ENCODE measurements around the gene ZNF425.
"Not testable (repeated sequence)": the region's sequence is repeated elsewhere in the genome, so short reads cannot be mapped to it uniquely, and the experiment has no call there.

ZNF425 gene

DNA sequence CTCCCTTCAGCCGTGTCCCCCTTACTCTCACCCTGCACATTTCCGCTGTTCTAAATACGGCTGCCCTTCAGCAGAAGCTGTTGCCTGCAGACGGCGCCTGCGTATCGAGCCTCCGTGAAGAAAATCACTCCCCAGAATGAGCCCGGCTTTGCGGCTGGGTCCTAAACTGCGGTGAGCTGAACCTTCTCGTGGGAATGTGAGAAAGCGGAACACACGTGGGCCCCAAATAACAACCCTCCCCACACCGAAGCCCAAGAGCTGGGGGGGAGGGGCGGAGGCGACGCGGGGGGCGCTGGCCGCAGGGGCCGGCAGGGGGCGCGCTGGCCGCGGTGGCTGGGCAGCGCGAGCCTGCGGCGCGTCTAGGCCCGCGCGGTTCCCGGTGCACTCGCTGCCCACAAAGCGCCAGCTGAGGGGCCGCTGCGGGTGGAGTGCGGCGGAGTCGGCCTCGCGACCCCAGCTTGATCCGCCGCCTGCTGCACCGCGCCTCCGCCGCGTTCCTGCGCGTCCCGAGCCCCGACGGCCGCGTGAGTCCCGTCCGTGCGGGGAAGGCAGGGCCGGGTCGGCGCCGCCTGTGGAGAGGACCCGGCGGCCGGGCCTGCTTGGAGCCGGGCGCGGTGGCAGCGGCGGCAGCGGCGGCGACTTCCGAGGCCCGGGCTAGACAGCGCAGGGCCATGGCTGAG lies 21.1 kb upstream of the ZNF425 start, which contains the start of gene ZNF398:
TSS of gene ZNF398 (plus strand) at position 382 of the 680 bp plus-strand sequence. CDS start at position 672, 290 bp downstream.
- H3K27ac ChIP-seq (ENCODE audit: low read length): peak within 1 kb of the TSS; percentile 93
- H3K36me3 ChIP-seq (ENCODE audit: insufficient read depth, low read length): peaks cover 5% of the 10 kb centered on the region; the same call in 1 of the 2 replicates
- H3K4me2 ChIP-seq (ENCODE audit: insufficient read depth, low read length): peak within 1 kb of the TSS; percentile 97
- TF ChIP-seq EZH2 (IDR thresholded peaks at IDR 0.05; ENCODE audit: borderline replicate concordance, low read depth, low read length, severe bottlenecking): no peak
- TF ChIP-seq, protein P1, sequence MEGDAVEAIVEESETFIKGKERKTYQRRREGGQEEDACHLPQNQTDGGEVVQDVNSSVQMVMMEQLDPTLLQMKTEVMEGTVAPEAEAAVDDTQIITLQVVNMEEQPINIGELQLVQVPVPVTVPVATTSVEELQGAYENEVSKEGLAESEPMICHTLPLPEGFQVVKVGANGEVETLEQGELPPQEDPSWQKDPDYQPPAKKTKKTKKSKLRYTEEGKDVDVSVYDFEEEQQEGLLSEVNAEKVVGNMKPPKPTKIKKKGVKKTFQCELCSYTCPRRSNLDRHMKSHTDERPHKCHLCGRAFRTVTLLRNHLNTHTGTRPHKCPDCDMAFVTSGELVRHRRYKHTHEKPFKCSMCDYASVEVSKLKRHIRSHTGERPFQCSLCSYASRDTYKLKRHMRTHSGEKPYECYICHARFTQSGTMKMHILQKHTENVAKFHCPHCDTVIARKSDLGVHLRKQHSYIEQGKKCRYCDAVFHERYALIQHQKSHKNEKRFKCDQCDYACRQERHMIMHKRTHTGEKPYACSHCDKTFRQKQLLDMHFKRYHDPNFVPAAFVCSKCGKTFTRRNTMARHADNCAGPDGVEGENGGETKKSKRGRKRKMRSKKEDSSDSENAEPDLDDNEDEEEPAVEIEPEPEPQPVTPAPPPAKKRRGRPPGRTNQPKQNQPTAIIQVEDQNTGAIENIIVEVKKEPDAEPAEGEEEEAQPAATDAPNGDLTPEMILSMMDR (IDR thresholded peaks at IDR 0.05; ENCODE audit: borderline replicate concordance, extremely low read depth, low read length, poor library complexity, severe bottlenecking): peak; percentile 82
- H3K9me3 ChIP-seq (ENCODE audit: insufficient read depth, low read length, severe bottlenecking): no peaks in the 10 kb centered on the region
- H3K9ac ChIP-seq (ENCODE audit: low read depth, low read length): peak within 1 kb of the TSS; percentile 73
- H2AFZ ChIP-seq (ENCODE audit: low read depth, low read length): peak within 1 kb of the TSS; percentile 94
- peak within 1 kb of the TSS; percentile 61 to 80 for H3K4me3 ChIP-seq (ENCODE audit: low read depth in 1 of 2, low read length in 2 of 2)
- H3K79me2 ChIP-seq (ENCODE audit: insufficient read depth, low read length): peaks cover 64% of the 10 kb centered on the region
- peaks cover 33% of the 10 kb centered on the region for H3K4me1 ChIP-seq (ENCODE audit: insufficient read depth, low read length)
- peaks cover 13% of the 10 kb centered on the region; the same call in 1 of the 2 replicates for H4K20me1 ChIP-seq (ENCODE audit: insufficient read depth, low read length)
- H3K27me3 ChIP-seq (ENCODE audit: insufficient read depth, low read length, poor library complexity): no peaks in the 10 kb centered on the region
- DNase-seq (peak; percentile 83), ATAC-seq (ENCODE audit: insufficient read depth, low read depth) (peak; percentile 80)

DNA sequence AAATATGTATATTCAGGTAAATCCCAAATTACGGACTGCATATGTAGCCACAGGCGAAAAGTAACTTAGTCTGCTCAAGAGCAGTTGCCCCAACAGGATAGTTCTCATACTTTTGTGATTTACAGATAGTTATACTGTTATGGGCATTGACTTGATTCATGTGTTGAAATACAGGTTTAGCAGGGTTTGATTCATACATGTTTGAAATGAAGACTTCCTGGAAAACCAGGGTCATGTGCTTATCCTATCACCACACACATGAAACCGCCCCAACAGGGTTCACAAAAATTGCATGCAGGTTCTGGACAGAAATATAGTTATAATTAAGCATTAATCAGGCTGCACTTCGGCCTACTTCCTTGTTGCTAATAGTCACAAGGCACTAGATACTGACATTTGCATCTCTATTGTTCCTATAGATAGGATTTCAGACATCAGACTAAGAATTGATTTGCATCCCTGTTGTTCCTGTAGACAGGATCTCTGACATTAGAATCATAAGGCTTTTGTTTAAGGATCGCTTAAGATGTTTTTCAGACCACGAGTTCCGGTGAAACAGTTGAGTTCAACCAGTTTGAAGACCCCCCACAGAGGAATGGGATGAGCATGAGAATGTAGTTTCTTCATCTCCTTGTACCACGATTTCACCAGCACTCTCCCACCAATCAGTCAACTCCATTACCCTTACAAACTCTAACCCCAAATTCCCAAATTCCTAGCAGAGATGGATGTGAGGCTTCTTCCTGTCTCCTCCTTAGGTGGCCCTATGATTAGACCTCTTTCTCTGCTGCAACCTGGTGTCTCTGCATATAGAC lies 19.1 kb upstream of the ZNF425 start:
- ATAC-seq (ENCODE audit: insufficient read depth, low read depth) (no peak), DNase-seq (no peak)
- peak overlapping the region in 1 of 2 experiments; percentile 80; a peak in 1 of 4 replicates for H3K4me3 ChIP-seq (ENCODE audit: low read depth in 1 of 2, low read length in 2 of 2)
- H3K27me3 ChIP-seq (ENCODE audit: insufficient read depth, low read length, poor library complexity): no peaks in the 10 kb centered on the region
- peaks cover 45% of the 10 kb centered on the region for H3K79me2 ChIP-seq (ENCODE audit: insufficient read depth, low read length)
- TF ChIP-seq, protein P1 (IDR thresholded peaks at IDR 0.05; ENCODE audit: borderline replicate concordance, extremely low read depth, low read length, poor library complexity, severe bottlenecking): no peak
- no peak for TF ChIP-seq EZH2 (IDR thresholded peaks at IDR 0.05; ENCODE audit: borderline replicate concordance, low read depth, low read length, severe bottlenecking)
- no peak overlapping the region for H2AFZ ChIP-seq (ENCODE audit: low read depth, low read length)
- H3K27ac ChIP-seq (ENCODE audit: low read length): no peak overlapping the region
- peak overlapping the region; percentile 97 for H3K4me2 ChIP-seq (ENCODE audit: insufficient read depth, low read length)
- H3K36me3 ChIP-seq (ENCODE audit: insufficient read depth, low read length): peaks cover 1% of the 10 kb centered on the region; the same call in 1 of the 2 replicates
- no peaks in the 10 kb centered on the region for H3K9me3 ChIP-seq (ENCODE audit: insufficient read depth, low read length, severe bottlenecking)
- H3K9ac ChIP-seq (ENCODE audit: low read depth, low read length): peak overlapping the region; percentile 73
- H3K4me1 ChIP-seq (ENCODE audit: insufficient read depth, low read length): peaks cover 33% of the 10 kb centered on the region
- peaks cover 9% of the 10 kb centered on the region; the same call in 1 of the 2 replicates for H4K20me1 ChIP-seq (ENCODE audit: insufficient read depth, low read length)

DNA sequence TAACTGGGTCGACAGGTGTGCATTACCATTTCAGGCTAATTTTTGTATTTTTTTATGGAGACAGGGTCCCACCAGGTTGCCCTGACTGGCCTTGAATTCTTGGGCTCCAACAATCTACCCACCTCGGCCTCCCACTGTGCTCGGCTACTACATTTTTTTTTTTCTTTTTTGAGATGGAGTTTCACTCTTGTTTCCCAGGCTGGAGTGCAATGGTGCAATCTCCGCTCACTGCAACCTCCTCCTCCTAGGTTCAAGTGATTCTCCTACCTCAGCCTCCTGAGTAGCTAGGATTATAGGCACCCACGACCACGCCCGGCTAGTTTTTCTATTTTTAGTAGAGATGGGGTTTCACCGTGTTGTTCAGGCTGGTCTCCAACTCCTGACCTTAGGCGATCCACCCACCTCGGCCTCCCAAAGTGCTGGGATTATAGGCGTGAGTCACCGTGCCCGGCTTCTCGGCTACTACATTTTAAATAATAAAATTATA lies 18.4 kb upstream of the ZNF425 start:
- Histone ChIP-seq H3K79me2 (ENCODE audit: insufficient read depth, low read length) (peaks cover 38% of the 10 kb centered on the region), H3K4me1 (ENCODE audit: insufficient read depth, low read length) (peaks cover 31% of the 10 kb centered on the region)
- H3K4me2 ChIP-seq (ENCODE audit: insufficient read depth, low read length); H2AFZ ChIP-seq (ENCODE audit: low read depth, low read length); H3K4me3 ChIP-seq (ENCODE audit: low read depth in 1 of 2, low read length in 2 of 2); H3K36me3 ChIP-seq (ENCODE audit: insufficient read depth, low read length); H3K27me3 ChIP-seq (ENCODE audit: insufficient read depth, low read length, poor library complexity); ATAC-seq (ENCODE audit: insufficient read depth, low read depth); H3K9ac ChIP-seq (ENCODE audit: low read depth, low read length); DNase-seq; H4K20me1 ChIP-seq (ENCODE audit: insufficient read depth, low read length); H3K9me3 ChIP-seq (ENCODE audit: insufficient read depth, low read length, severe bottlenecking); H3K27ac ChIP-seq (ENCODE audit: low read length): not testable (repeated sequence)

Measured in DND-41 (cell line).